HG03095 (cell line): ENCODE data around the gene DRAP1.
"Not testable (repeated sequence)": the region's sequence is repeated elsewhere in the genome, so short reads cannot be mapped to it uniquely, and the experiment has no call there.

ENCODE experiments used
- ATAC-seq: cut with Tn5 transposase; IDR thresholded peaks from one replicate; pipeline ENCODE4 v1.9.1; 2021; ENCODE audit warnings: moderate library complexity; ENCODE audit not compliant: unreplicated experiment

DRAP1 gene

GRCh38 chr11:65931773-65932557, 12.7 kb downstream of the DRAP1 start:
- no peak for ATAC-seq

GRCh38 chr11:65932558-65932919, 13.3 kb downstream of the DRAP1 start:
- ATAC-seq = no peak

- ATAC-seq = no peak
Measured at GRCh38 chr11:65934014-65934413, 14.8 kb downstream of the DRAP1 start.

GRCh38 chr11:65937766-65938165, 18.5 kb downstream of the DRAP1 start:
- no peak for ATAC-seq

GRCh38 chr11:65941720-65942310, 22.6 kb downstream of the DRAP1 start:
- no peak for ATAC-seq

- ATAC-seq = no peak
Measured at GRCh38 chr11:65942531-65942930, 23.3 kb downstream of the DRAP1 start.

- no peak for ATAC-seq
Measured at GRCh38 chr11:65944191-65944590, 25.0 kb downstream of the DRAP1 start.

- no peak for ATAC-seq
Measured at GRCh38 chr11:65944767-65945166, 25.5 kb downstream of the DRAP1 start.

GRCh38 chr11:65945430-65945911, 26.2 kb downstream of the DRAP1 start, which contains the start of gene TSGA10IP:
TSGA10IP (plus strand) TSS chr11:65945480; CDS start chr11:65945676, 196 bp downstream.
- ATAC-seq = no peak

- ATAC-seq = no peak
Measured at GRCh38 chr11:65945941-65946558, 26.8 kb downstream of the DRAP1 start.

- no peak for ATAC-seq
Measured at GRCh38 chr11:65946655-65947054, 27.4 kb downstream of the DRAP1 start.

GRCh38 chr11:65947133-65947532, 27.9 kb downstream of the DRAP1 start:
- no peak for ATAC-seq

GRCh38 chr11:65947603-65948125, 28.4 kb downstream of the DRAP1 start:
- ATAC-seq = no peak

- ATAC-seq = not testable (repeated sequence)
Measured at GRCh38 chr11:65950711-65951110, 31.5 kb downstream of the DRAP1 start.

GRCh38 chr11:65951641-65952040, 32.4 kb downstream of the DRAP1 start:
- not testable (repeated sequence) for ATAC-seq

GRCh38 chr11:65952052-65952521, 32.9 kb downstream of the DRAP1 start:
- no peak for ATAC-seq

GRCh38 chr11:65953471-65953870, 34.2 kb downstream of the DRAP1 start:
- ATAC-seq = no peak

GRCh38 chr11:65954771-65955170, 35.5 kb downstream of the DRAP1 start:
- no peak for ATAC-seq

- no peak for ATAC-seq
Measured at GRCh38 chr11:65958291-65958690, 39.1 kb downstream of the DRAP1 start.

- no peak for ATAC-seq
Measured at GRCh38 chr11:65958774-65959420, 39.7 kb downstream of the DRAP1 start.

GRCh38 chr11:65960824-65961266, 41.6 kb downstream of the DRAP1 start:
- ATAC-seq = no peak
